Measurements from ENCODE around the gene ZBTB8B. TPM values are rescaled to one million over a fixed set of nuclear protein-coding genes. Genes with fewer than 3 reads are reported as not detected.

The ZBTB8B gene
- total RNA-seq, 1 experiment from 2014 or later, result 1.9 TPM

DNA sequence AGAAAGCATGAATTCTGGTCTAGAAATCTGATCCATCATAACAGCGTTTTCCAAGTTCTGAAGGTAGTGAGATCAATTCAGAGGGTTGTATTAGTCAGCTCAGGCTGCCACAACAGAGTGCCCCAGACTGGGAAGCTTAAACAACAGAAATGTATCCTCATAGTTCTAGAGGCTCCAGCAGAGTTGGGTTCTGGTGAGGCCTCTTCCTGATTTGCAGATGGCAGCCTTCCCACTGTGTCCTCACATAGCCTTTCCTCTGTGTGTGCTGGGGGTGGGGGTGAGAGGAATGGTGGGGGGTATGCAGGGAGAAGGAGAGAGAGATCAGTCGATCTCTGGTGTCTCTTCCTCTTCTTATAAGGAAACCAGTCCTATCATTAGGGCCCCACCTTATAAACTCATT lies 15.1 kb downstream of the ZBTB8B start:
- H3T11ph ChIP-seq (ENCODE audit: low read length), result no peak overlapping the region
- no peak overlapping the region for H3K9ac ChIP-seq (ENCODE audit: extremely low read depth, insufficient read length, low read length)
- WGBS (ENCODE audit: extremely low coverage, insufficient read length, low lambda C conversion rate), result no CpG with 5 or more reads among the region's 2 CpGs
- H2AFZ ChIP-seq (ENCODE audit: low read length), result no peak overlapping the region
- H4K20me1 ChIP-seq (ENCODE audit: control insufficient read depth, insufficient read depth, insufficient read length), result no peaks in the 10 kb centered on the region
- no peak overlapping the region for H2BK120ac ChIP-seq (ENCODE audit: low read depth, low read length, poor library complexity, severe bottlenecking)
- no peak overlapping the region for H4K5ac ChIP-seq (ENCODE audit: insufficient read length, low read depth, low read length)
- DNase-seq, result no peak
- Mint-ChIP-seq H3K9me3 (no peaks in the 10 kb centered on the region), H3K27me3 (ENCODE audit: low read depth) (no peaks in the 10 kb centered on the region), H3K4me3 (no peak overlapping the region), H3K4me1 (peaks cover 7 to 13% of the 10 kb centered on the region in 2 experiments; a peak in 3 of 4 replicates), H3K36me3 (ENCODE audit: insufficient read depth in 1 of 3, low read depth in 3 of 3) (peaks cover 9 to 10% (median 10%) of the 10 kb centered on the region in 3 experiments; a peak in 6 of 7 replicates), H3K27ac (no peak overlapping the region)
- H4K8ac ChIP-seq (replicated peaks; ENCODE audit: insufficient read length, low read depth, low read length), result no peak overlapping the region
- no peak overlapping the region for H2BK12ac ChIP-seq (ENCODE audit: insufficient read length, low read depth, low read length)
- H2BK5ac ChIP-seq (ENCODE audit: insufficient read length, low read length), result no peak overlapping the region
- no peak overlapping the region for H3K14ac ChIP-seq (ENCODE audit: insufficient read depth, low read length)
- TF ChIP-seq, protein P1, sequence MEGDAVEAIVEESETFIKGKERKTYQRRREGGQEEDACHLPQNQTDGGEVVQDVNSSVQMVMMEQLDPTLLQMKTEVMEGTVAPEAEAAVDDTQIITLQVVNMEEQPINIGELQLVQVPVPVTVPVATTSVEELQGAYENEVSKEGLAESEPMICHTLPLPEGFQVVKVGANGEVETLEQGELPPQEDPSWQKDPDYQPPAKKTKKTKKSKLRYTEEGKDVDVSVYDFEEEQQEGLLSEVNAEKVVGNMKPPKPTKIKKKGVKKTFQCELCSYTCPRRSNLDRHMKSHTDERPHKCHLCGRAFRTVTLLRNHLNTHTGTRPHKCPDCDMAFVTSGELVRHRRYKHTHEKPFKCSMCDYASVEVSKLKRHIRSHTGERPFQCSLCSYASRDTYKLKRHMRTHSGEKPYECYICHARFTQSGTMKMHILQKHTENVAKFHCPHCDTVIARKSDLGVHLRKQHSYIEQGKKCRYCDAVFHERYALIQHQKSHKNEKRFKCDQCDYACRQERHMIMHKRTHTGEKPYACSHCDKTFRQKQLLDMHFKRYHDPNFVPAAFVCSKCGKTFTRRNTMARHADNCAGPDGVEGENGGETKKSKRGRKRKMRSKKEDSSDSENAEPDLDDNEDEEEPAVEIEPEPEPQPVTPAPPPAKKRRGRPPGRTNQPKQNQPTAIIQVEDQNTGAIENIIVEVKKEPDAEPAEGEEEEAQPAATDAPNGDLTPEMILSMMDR (conservative IDR thresholded peaks at IDR 0.05), result no peak
- H3K4me2 ChIP-seq (ENCODE audit: insufficient read depth, insufficient read length, low read length), result no peak overlapping the region
- no peak overlapping the region for H2BK20ac ChIP-seq (ENCODE audit: low read depth, low read length, poor library complexity, severe bottlenecking)
- no peaks in the 10 kb centered on the region for H3K23me2 ChIP-seq (ENCODE audit: insufficient read length, low read depth, low read length, poor library complexity, severe bottlenecking)
- no peak overlapping the region for H4K91ac ChIP-seq (ENCODE audit: insufficient read length, low read depth, low read length)
- no peak overlapping the region for H3K56ac ChIP-seq (ENCODE audit: insufficient read length, low read depth, low read length)
- H2BK15ac ChIP-seq (ENCODE audit: low read depth, low read length), result no peak overlapping the region
- H3K9me3 ChIP-seq (ENCODE audit: control insufficient read depth, low read depth, low read length), result no peaks in the 10 kb centered on the region
- no peaks in the 10 kb centered on the region for H3K4me1 ChIP-seq (ENCODE audit: insufficient read depth, low read length)
- no peaks in the 10 kb centered on the region for H3K79me1 ChIP-seq (ENCODE audit: insufficient read depth, low read depth, low read length, poor library complexity, severe bottlenecking)
- no peak overlapping the region for H3K4ac ChIP-seq (ENCODE audit: low read depth, low read length)
- no peaks in the 10 kb centered on the region for H3K27me3 ChIP-seq (ENCODE audit: insufficient read depth, low read length)
- H3K23ac ChIP-seq (ENCODE audit: insufficient read length, low read depth, low read length), result no peak overlapping the region
- no peak overlapping the region for H2AK5ac ChIP-seq (ENCODE audit: insufficient read length, low read length)
- no peak overlapping the region for H3K18ac ChIP-seq (ENCODE audit: insufficient read length, low read depth, low read length)
- no peaks in the 10 kb centered on the region for H3K79me2 ChIP-seq (ENCODE audit: insufficient read depth, low read length)
- H3K27ac ChIP-seq (ENCODE audit: insufficient read length, low read depth, low read length), result no peak overlapping the region

Measured in H9 (cell line).